OCI-LY3 (cell line): Measurements from ENCODE around the gene NIN.

Experiments
- EZH2phosphoT487 ChIP-seq: fragments of 200-600 bp; shearing (Covaris generic); IDR thresholded peaks from 2 replicates; pipeline ENCODE4 v1.6.1; 2018; ENCODE audit warnings: antibody characterized with exemption, mixed run types, low read depth
- TF ChIP-seq, protein P1 (sequence below): fragments of 200-600, 300-600 bp; sonication (generic); IDR thresholded peaks from 2 replicates; pipeline ENCODE4 v1.5.1; 2014; ENCODE audit warnings: antibody characterized with exemption, low read length, low read depth

DNA sequence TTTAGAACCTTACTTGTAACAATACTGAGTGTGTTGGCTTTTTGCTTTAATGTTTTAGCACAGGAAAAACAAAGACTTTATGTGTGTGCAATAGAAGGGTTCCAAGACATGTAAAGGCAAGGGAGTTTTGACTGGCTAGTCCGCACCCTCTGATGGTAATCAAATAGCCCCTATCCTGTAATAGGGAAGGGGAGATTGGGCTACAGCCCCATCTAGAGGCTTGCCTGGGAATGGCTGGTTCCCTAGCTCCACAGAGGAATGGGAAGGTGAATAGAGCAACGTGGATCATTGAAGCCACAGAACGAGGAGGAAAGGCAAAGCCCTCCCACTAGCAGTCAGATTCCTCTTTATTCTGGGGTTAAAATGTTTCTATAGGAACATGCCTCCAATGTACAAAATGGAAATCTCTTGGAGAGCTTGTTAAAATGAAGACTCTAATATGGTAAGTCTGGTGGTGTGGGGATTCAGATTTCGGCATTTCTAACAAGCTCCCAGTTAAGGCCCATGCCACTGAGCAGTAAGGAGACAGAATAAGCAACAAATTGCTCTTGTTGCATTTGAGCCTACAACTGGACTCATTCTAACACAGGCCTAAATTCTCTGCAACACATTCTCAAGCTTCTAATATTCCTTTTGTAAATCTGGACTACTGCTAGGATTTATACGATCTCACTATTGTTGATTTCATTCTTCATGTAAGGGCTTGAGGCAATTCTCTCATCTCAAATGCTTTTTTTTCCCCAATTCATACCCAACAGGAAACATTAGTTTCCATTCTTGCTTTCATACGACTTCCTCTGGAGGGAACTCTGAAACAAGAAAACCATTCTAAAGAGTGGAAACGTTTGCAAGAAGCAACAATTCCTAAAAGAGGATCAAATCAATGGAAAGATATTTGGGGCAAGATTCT is 57.1 kb downstream of the NIN start:
- TF ChIP-seq, protein P1, sequence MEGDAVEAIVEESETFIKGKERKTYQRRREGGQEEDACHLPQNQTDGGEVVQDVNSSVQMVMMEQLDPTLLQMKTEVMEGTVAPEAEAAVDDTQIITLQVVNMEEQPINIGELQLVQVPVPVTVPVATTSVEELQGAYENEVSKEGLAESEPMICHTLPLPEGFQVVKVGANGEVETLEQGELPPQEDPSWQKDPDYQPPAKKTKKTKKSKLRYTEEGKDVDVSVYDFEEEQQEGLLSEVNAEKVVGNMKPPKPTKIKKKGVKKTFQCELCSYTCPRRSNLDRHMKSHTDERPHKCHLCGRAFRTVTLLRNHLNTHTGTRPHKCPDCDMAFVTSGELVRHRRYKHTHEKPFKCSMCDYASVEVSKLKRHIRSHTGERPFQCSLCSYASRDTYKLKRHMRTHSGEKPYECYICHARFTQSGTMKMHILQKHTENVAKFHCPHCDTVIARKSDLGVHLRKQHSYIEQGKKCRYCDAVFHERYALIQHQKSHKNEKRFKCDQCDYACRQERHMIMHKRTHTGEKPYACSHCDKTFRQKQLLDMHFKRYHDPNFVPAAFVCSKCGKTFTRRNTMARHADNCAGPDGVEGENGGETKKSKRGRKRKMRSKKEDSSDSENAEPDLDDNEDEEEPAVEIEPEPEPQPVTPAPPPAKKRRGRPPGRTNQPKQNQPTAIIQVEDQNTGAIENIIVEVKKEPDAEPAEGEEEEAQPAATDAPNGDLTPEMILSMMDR: peak; percentile 77
- TF ChIP-seq EZH2phosphoT487: no peak
